GM10266 (cell line): ENCODE results near the gene DAW1.

Experiments
- DNase-seq: peaks from one replicate; pipeline ENCODE4 v3.0.0; 2012; ENCODE audit errors: extremely low spot score
- TF ChIP-seq, protein P1 (sequence below): IDR thresholded peaks from 2 replicates; pipeline ENCODE4 v1.5.1; 2012; ENCODE audit warnings: mild to moderate bottlenecking, low read depth; ENCODE audit not compliant: control insufficient read depth, insufficient read depth; ENCODE audit errors: missing control alignments

The DAW1 gene

GRCh38 chr2:227861011-227861410 is 10.4 kb upstream of the DAW1 start:
- TF ChIP-seq, protein P1, sequence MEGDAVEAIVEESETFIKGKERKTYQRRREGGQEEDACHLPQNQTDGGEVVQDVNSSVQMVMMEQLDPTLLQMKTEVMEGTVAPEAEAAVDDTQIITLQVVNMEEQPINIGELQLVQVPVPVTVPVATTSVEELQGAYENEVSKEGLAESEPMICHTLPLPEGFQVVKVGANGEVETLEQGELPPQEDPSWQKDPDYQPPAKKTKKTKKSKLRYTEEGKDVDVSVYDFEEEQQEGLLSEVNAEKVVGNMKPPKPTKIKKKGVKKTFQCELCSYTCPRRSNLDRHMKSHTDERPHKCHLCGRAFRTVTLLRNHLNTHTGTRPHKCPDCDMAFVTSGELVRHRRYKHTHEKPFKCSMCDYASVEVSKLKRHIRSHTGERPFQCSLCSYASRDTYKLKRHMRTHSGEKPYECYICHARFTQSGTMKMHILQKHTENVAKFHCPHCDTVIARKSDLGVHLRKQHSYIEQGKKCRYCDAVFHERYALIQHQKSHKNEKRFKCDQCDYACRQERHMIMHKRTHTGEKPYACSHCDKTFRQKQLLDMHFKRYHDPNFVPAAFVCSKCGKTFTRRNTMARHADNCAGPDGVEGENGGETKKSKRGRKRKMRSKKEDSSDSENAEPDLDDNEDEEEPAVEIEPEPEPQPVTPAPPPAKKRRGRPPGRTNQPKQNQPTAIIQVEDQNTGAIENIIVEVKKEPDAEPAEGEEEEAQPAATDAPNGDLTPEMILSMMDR = no peak
- DNase-seq = no peak

- TF ChIP-seq, protein P1 = peak; percentile 72
- DNase-seq = peak; percentile 59
Observed at GRCh38 chr2:227862227-227862740, 9.1 kb upstream of the DAW1 start.

DNA sequence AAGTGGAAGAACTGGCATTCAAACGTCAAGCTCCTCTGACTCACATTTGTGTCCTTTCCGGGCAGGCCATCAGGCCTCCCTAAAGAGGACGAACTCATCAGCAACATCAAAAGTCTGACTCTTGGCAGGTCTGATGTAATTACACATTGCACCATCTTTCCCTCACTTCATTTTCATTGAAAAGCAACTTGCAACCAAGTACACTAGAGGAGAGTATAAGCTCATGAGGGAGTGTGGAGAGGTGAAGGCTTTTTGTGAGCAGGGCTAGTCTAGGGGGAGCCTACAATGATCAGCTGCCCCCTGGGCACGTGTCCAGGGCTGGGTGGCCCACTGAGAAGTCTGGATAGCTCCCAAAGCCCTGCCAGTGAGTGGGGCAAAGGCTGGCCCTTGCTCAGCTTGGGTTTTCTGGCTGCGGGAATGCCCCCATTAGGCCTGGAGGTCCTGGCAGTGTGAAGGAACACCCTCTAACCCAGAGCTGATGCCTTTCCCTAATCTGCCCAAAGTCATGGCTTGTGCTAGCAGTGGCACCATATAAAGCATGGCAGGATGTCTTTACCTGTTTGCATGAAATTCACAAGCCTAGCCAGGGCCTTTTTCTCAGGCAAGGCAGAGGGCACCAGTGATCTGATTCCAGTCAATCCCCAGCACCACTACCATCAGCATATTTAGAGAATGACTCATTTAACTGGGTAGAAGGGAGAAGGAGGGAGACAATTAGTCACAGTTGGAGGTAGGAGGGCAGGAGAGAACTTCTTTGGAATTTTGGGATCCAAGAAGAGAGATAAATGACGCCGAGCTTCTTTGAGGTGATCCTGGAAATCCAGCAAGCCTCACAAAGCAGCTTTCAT is 8.5 kb upstream of the DAW1 start:
- TF ChIP-seq, protein P1 = no peak
- no peak for DNase-seq

GRCh38 chr2:227864161-227864756 is 7.2 kb upstream of the DAW1 start:
- DNase-seq = no peak
- TF ChIP-seq, protein P1 = no peak

GRCh38 chr2:227865291-227865690 is 6.1 kb upstream of the DAW1 start:
- TF ChIP-seq, protein P1 = no peak
- no peak for DNase-seq

DNA sequence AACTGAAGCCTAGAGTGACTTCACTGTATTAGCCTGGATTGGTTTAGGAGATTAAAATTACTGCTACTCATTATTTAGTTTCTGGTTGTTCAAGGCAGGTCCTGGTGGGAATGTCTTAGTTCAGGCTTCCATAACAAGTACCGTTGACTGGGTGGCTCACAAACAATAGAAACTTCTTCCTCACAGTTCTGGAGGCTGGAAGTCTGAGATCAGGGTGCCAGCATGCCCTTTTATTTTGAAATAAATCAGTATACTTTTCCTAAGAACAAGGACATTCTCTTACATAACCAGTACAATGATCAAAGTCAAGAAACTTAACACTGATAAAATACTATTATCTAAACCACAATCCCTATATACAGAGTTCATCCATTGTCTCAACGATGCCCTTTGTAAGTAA is 4.0 kb upstream of the DAW1 start:
- TF ChIP-seq, protein P1 = no peak
- DNase-seq = no peak
